ENCODE results near the gene LRP1-AS.
"Not testable (repeated sequence)": the region's sequence is repeated elsewhere in the genome, so short reads cannot be mapped to it uniquely, and the experiment has no call there.

Gene LRP1-AS

DNA sequence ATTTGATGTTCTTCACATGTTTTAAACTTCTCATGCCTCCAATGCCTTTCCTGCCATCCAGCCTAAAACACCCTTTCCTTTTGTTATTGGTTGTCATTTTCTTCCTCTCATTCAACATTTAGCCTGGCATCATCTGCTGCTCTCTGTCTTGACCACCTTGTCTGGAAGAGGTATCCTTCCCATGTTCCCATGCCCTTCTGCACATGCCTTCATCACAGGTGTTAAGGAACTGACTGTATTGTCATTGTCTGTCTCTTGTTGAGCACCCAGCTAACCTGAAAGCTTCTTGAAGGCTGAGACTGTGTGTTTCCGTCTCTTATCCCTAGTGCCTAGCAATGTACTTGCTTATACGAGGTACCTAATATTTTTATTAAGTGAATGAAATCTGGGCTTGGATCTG, 23.6 kb downstream of the LRP1-AS start:
- in situ Hi-C loops (cut with MboI; ENCODE audit: low sequenced_read_pairs, unreplicated experiment) = loop anchor here (5.0 kb wide), 1 partner anchor 53 kb away; no protein-coding TSS in a partner anchor
- no peak for DNase-seq (ENCODE audit: low spot score)
- TF ChIP-seq, protein P1, sequence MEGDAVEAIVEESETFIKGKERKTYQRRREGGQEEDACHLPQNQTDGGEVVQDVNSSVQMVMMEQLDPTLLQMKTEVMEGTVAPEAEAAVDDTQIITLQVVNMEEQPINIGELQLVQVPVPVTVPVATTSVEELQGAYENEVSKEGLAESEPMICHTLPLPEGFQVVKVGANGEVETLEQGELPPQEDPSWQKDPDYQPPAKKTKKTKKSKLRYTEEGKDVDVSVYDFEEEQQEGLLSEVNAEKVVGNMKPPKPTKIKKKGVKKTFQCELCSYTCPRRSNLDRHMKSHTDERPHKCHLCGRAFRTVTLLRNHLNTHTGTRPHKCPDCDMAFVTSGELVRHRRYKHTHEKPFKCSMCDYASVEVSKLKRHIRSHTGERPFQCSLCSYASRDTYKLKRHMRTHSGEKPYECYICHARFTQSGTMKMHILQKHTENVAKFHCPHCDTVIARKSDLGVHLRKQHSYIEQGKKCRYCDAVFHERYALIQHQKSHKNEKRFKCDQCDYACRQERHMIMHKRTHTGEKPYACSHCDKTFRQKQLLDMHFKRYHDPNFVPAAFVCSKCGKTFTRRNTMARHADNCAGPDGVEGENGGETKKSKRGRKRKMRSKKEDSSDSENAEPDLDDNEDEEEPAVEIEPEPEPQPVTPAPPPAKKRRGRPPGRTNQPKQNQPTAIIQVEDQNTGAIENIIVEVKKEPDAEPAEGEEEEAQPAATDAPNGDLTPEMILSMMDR (IDR thresholded peaks at IDR 0.05; ENCODE audit: borderline replicate concordance, control extremely low read depth, extremely low read depth, insufficient read depth, missing control alignments) = no peak

- in situ Hi-C loops (cut with MboI; ENCODE audit: low sequenced_read_pairs, unreplicated experiment) = loop anchor here (5.0 kb wide), 1 partner anchor 57 kb away; no protein-coding TSS in a partner anchor
- not testable (repeated sequence) for DNase-seq (ENCODE audit: low spot score)
Measured at GRCh38 chr12:57120718-57121117, 26.7 kb downstream of the LRP1-AS start.

DNA sequence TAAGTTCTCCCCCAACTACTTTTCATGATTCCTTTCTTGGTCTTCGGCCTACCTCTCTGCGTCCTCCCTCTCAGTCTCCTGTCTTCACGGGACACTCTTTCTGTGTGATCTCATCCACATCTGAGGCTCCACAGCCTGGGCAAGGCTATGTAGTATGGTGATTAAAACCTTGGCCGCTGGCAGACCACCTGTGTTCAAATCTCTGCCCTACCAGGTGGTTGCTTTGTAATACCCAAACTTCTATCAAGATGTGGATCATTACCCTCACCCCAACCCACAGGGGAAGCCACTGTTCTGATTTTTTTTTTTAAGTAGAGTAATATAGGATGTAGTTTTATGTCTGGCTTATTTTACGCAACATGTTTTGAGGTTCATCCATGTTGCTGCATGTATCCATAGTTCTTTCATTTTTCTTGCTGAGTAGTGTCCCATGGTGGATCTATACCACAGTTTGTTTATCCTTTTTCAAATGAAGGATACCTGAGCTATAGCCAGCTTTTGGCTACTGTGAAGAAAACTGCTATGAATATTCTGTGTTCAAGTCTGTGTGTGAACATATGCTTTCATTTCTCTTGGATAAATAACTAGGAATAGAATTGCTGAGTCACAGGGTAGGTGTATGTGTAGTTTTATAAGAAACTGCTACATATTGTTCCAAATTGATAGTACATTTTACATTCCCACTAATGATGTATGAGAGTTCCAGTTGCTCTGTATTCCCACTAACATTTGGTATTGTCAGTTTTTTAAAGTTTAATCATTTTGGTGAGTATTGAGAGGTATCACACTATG, 27.9 kb downstream of the LRP1-AS start:
- no peak for DNase-seq (ENCODE audit: low spot score)
- TF ChIP-seq, protein P1 (IDR thresholded peaks at IDR 0.05; ENCODE audit: borderline replicate concordance, control extremely low read depth, extremely low read depth, insufficient read depth, missing control alignments) = no peak
- in situ Hi-C loops (cut with MboI; ENCODE audit: low sequenced_read_pairs, unreplicated experiment) = loop anchor here (5.0 to 10.0 kb wide), 2 partner anchors 58 to 365 kb away; partner anchors contain the start of gene PRIM1

- TF ChIP-seq, protein P1 (IDR thresholded peaks at IDR 0.05; ENCODE audit: borderline replicate concordance, control extremely low read depth, extremely low read depth, insufficient read depth, missing control alignments) = no peak
- no peak for DNase-seq (ENCODE audit: low spot score)
- in situ Hi-C loops (cut with MboI; ENCODE audit: low sequenced_read_pairs, unreplicated experiment) = loop anchor here (10.0 kb wide), 1 partner anchor 364 kb away; the partner anchor contains the start of gene PRIM1
Measured at GRCh38 chr12:57118711-57119271, 28.6 kb downstream of the LRP1-AS start.

DNA sequence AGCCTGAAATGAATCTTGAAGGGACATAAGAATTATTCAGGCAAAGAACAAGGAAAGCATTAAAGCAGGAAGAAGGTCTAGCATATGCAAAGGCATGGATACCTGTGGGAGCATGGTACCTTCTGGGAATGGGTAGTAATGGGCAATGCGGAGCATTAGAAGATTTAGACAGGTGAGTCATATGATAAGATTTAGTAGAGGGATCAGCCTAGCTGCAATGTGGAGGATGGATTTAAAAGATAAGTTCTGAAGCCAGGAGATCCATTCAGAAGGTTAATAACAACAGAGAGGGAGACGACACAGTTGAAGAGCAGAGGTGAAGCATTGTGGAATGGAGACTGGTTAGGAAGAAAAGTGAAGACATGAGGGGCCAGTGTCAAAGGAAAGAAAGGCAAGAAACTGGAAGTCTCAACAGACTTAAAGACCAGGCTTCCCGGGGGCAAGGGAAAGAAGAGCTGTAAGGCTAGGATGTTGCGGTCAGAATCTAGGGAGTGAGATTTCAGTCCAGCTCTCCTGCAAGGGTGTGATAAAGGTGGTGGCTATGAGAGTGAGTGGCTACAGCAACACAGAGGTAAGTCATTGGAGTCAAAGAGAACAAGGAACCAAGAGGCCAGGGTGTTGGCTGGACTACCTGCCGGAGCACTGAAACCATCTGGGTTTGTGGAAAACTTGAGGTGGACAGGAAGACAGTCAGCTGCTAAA, 30.7 kb downstream of the LRP1-AS start:
- TF ChIP-seq, protein P1 (IDR thresholded peaks at IDR 0.05; ENCODE audit: borderline replicate concordance, control extremely low read depth, extremely low read depth, insufficient read depth, missing control alignments) = no peak
- in situ Hi-C loops (cut with MboI; ENCODE audit: low sequenced_read_pairs, unreplicated experiment) = loop anchor here (10.0 kb wide), 1 partner anchor 362 kb away; the partner anchor contains the start of gene PRIM1
- no peak for DNase-seq (ENCODE audit: low spot score)

- in situ Hi-C loops (cut with MboI; ENCODE audit: low sequenced_read_pairs, unreplicated experiment) = loop anchor here (5.0 to 10.0 kb wide), 3 partner anchors 45 to 358 kb away; partner anchors contain the start of genes PRIM1 and ZBTB39
- TF ChIP-seq, protein P1 (IDR thresholded peaks at IDR 0.05; ENCODE audit: borderline replicate concordance, control extremely low read depth, extremely low read depth, insufficient read depth, missing control alignments) = peak; percentile 91
- DNase-seq (ENCODE audit: low spot score) = no peak
Measured at GRCh38 chr12:57112492-57113294, 34.7 kb downstream of the LRP1-AS start.

Data from GM13976 (cell line).